Right cardiac atrium (tissue), 5 donors: ENCODE data around the gene AFMID. TPM values are rescaled to one million over a fixed set of nuclear protein-coding genes. Genes with fewer than 3 reads are reported as not detected.

Experiments used
- ATAC-seq, 2 donors: fragments of 200-7000 bp; cut with Tn5 transposase; one replicate each; pipeline versions ENCODE4 v1.8.0 to v1.9.1; 2020; ENCODE audit warnings: moderate library complexity in 2 of 2, mild to moderate bottlenecking in 1 of 2
- DNase-seq, 3 donors: peaks; one replicate each; pipeline ENCODE4 v3.0.0-alpha.2; 2020
- H3K27ac ChIP-seq: one replicate; pipeline ENCODE4 v1.5.1; 2013; ENCODE audit warnings: mild to moderate bottlenecking, low read length, control low read depth, moderate library complexity
- H3K27me3 ChIP-seq: one replicate; pipeline ENCODE4 v1.6.1; 2013; ENCODE audit not compliant: control insufficient read depth, insufficient read depth
- H3K4me1 ChIP-seq: one replicate; pipeline ENCODE4 v1.6.1; 2013; ENCODE audit warnings: low read length; ENCODE audit not compliant: control insufficient read depth, insufficient read depth
- H3K4me3 ChIP-seq: one replicate; pipeline ENCODE4 v1.5.1; 2013; ENCODE audit warnings: low read length, control low read depth
- H3K9me3 ChIP-seq: one replicate; pipeline ENCODE4 v1.6.1; 2013; ENCODE audit warnings: low read length; ENCODE audit not compliant: control insufficient read depth
- WGBS: extraction: QIAGEN DNeasy Blood & Tissue Kit; methylation state at CpG from one replicate; pipeline ENCODE4 v1.1.7; 2013; 5-methylcytosine and 5-hydroxymethylcytosine counted together
- intact Hi-C, 4 donors: fragments of 100-400 bp; cut with DNase I; formaldehyde crosslinking; loops; one replicate each; pipeline versions ENCODE4 v1.11.0 to v1.14.0; 2022 to 2023
- polyA plus RNA-seq: library from polyadenylated mRNA; stranded (reverse); fragments of 200-250 nt; gene quantifications from one replicate; pipeline ENCODE4 v1.2.3, GENCODE V29; 2013
- total RNA-seq, 4 donors: library from RNA; stranded (reverse); fragmentation: NEBNext Ultra II Directional; extraction: Animal tissue kit (Norgen Biotek cat#: 25700); gene quantifications; one replicate each; pipeline ENCODE4 v1.2.1, GENCODE V29; 2021
- donor health status: healthy with polysubstance abuse.
- donor health status: DM: no; HTN: yes; CAD: no.
- donor health status: DM: no; HTN: no; CAD: no.
- donor health status: DM: no; HTN: yes; CAD: no; lungs with severe emphysema.
- donor health status: DM: yes; HTN: yes; CAD: no.

AFMID gene
- total and polyA plus RNA-seq, 5 donors = 17.5 to 53.3 (median 30.6) TPM

DNA sequence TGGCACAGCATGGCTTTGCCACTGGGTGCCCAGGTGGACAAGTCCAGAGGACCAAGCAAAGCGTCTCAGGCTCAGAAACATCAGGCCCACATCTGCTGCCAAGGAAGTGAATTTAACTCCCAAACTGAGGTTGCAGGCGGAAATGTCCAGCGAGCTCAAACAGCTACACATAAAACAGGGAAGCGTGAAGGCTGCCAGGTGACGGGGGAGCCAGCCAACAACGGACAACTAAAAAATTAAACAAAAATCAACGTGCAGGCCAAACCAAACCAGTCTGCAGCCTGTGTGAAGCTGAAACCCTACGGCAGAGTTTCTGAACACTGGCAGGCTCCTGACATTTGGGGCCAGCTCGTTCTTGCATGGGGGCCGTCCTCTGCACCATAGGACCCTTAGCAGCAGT lies 2.8 kb upstream of the AFMID start:
- Histone ChIP-seq H3K27me3 (no peaks in the 10 kb centered on the region), H3K4me3 (no peak overlapping the region), H3K9me3 (no peaks in the 10 kb centered on the region), H3K27ac (no peak overlapping the region), H3K4me1 (no peaks in the 10 kb centered on the region)
- WGBS = 82% methylated on average over 10 of the region's 10 CpGs
- DNase-seq (no peak), ATAC-seq (no peak)
- intact Hi-C loops = loop anchor here in 1 of 4 donors (5.0 kb wide), 1 partner anchor 77 kb away; no protein-coding TSS in a partner anchor

DNA sequence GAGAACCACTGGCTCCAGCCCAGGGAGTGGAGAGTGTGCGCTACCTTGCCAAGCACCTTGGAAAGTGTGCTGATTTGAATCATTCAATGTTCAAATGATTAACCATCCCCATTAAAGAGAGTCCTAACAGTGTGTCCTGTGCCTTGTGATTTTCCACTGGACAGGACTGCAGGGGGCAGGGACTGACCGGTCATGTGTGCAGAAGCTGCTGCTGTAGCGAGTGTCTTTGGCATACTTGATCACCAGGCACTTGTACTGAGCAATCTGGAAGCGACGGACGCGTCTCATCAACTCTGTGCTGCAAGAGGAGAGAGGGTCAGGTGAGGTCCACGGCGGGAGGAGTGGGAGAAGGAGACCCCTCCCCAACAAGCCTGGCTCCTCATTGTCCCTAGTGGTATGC lies 2.3 kb upstream of the AFMID start:
- Histone ChIP-seq H3K27me3 (no peaks in the 10 kb centered on the region), H3K27ac (no peak overlapping the region), H3K4me1 (no peaks in the 10 kb centered on the region), H3K4me3 (no peak overlapping the region), H3K9me3 (no peaks in the 10 kb centered on the region)
- ATAC-seq = no peak
- WGBS = 73% methylated on average over 9 of the region's 9 CpGs
- intact Hi-C loops = loop anchor here in 1 of 4 donors (5.0 kb wide), 1 partner anchor 78 kb away; no protein-coding TSS in a partner anchor
- DNase-seq = no peak

DNA sequence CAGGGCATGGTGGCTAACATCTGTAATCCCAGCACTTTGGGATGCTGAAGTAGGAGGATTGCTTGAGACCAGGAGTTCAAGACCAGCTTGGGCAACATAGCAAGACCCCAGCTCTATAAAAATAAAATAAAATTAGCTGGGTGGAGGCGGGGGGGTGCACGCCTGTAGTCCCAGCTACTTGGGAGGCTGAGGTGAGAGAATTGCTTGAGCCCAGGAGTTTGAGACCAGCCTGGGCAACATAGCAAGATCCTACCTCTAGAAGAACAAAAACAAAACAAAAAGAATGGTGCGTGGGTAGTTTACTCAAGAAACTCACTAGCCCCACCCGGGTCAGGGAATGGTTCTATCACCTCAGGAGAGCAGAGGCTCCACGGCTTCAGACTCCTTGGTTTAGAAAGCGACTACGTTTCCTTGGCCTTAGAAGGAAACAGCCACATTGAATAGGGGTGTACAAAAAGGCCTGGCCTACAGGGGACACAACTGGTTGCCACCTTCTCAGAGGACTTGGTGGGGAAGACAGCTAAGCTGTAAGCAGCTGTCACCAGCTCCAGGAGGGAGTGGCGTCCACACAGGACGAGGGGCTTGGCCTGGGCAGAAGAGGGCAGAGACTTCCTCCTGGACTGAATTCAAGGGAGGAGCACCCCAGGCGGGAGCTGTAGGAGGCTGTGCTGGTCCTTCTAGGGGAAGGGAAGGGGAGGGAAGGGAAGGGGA lies 1.0 kb upstream of the AFMID start:
- Histone ChIP-seq H3K4me1 (no peaks in the 10 kb centered on the region), H3K4me3 (no peak overlapping the region), H3K27me3 (no peaks in the 10 kb centered on the region), H3K27ac (peak overlapping the region; percentile 50), H3K9me3 (no peaks in the 10 kb centered on the region)
- DNase-seq (peak; percentile 57 to 80 (median 72)), ATAC-seq (peak; percentile 42 to 73)
- 50% methylated on average over 10 of the region's 10 CpGs for WGBS
- intact Hi-C loops = no loop called here

DNA sequence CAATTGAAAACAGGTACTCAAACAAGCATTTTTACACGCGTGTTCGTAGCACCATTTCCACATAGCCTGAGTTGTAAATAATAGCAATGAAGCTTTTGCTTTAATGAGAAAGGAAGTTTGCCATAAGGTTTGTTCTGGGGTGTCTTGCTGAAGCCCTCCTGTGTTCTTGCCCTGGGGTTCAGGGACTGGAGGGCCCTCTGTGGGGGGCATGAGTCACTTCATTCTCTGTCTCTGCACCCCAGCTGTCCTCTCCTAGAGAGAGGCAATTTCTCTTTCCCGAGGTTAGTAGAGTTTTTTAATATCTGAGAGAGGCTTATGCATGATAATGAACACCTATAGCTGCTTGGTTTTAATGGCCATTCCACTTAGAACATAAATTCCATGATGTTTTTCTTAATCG lies 9.6 kb downstream of the AFMID start:
- Histone ChIP-seq H3K27me3 (no peaks in the 10 kb centered on the region), H3K9me3 (no peaks in the 10 kb centered on the region), H3K4me3 (no peak overlapping the region), H3K27ac (no peak overlapping the region), H3K4me1 (no peaks in the 10 kb centered on the region)
- intact Hi-C loops = no loop called here
- WGBS = 87% methylated on average over 5 of the region's 5 CpGs
- ATAC-seq (no peak), DNase-seq (peak in 1 of 3 donors; percentile 4)

DNA sequence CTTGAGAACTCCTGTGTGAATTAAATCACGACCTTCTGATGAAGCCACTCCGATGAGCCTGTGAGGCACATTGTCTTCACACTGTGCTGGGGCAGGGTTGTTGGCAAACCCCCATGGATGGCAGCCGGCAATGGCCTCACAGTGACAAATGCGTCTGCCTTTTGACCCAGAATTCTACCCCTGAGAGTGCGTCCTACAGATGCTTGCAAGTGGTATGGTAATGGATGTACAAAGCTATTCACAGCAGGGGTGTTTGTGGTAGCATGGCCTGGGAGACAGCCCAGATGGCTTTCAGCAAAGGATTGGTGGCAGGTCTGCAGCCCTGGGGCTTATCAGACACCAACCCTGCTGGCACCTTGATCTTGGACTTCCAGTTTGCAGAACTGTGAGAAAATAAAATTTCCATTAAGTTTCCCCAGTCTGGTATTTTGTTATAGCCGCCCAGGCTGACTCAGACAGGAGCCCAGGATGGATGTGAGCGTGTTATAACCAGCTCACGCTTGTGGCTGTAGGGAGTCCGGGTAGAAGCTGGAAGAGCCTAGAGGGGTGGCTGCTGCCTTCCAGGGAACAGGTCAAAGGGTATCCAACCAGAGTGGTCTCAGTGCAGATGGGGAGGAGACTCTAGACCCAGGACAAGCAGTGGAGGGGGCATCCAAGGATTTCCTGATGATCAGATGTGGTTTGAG lies 10.1 kb downstream of the AFMID start:
- DNase-seq (peak in 2 of 3 donors; percentile 30 to 60), ATAC-seq (peak; percentile 23 to 62)
- WGBS = 75% methylated on average over 9 of the region's 9 CpGs
- intact Hi-C loops = no loop called here
- no peak overlapping the region for H3K27ac ChIP-seq
- H3K4me3 ChIP-seq = no peak overlapping the region
- no peaks in the 10 kb centered on the region for H3K4me1 ChIP-seq
- no peaks in the 10 kb centered on the region for H3K9me3 ChIP-seq
- H3K27me3 ChIP-seq = no peaks in the 10 kb centered on the region

DNA sequence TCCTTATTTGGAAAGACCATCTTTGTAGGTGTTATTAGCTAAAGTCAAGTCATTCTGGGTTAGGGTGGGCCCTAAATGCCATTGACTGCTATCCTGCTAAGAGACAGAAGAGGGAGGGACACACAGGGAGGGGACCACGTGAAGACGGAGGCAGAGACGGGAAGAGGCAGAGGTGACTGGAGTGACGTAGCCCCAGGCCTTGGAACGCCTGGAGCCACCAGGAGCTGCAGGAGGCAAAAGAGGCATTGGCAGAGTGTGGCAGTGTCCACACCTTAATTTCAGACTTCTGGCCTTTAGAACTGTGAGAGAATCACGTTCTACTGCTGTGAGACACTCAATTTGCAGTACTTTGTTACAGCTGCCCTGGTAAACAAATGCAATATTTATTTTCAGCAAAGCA lies 13.3 kb downstream of the AFMID start:
- intact Hi-C loops = no loop called here
- H3K4me1 ChIP-seq = no peaks in the 10 kb centered on the region
- no peak overlapping the region for H3K27ac ChIP-seq
- no peak overlapping the region for H3K4me3 ChIP-seq
- ATAC-seq = no peak
- H3K27me3 ChIP-seq = no peaks in the 10 kb centered on the region
- DNase-seq = peak in 1 of 3 donors; percentile 10
- no peaks in the 10 kb centered on the region for H3K9me3 ChIP-seq
- 91% methylated on average over 6 of the region's 6 CpGs for WGBS

DNA sequence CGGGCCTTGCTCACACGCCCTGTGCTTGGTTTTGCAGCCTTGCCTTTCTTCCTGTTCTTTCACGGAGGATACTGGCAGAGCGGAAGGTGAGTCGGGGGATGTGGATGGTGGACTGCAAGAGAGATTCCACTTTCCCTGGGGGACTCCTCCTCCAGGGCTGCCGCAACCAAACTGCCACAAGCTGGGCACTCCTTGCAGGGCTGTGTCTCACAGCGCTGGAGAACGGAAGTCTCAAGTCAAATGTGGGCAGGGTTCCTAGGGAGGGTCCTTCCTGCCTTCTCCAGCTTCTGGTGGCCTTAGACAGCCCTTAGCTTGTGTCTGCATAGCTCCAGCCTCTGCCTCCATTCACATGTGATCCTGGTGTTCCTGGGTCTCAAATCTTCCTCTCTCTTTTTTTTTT lies 15.5 kb downstream of the AFMID start:
- no peaks in the 10 kb centered on the region for H3K9me3 ChIP-seq
- ATAC-seq (peak; percentile 9 to 75), DNase-seq (peak in 1 of 3 donors; percentile 54)
- no peaks in the 10 kb centered on the region for H3K4me1 ChIP-seq
- WGBS = 83% methylated on average over 8 of the region's 8 CpGs
- H3K27ac ChIP-seq = peak overlapping the region; percentile 47
- H3K4me3 ChIP-seq = no peak overlapping the region
- intact Hi-C loops = no loop called here
- no peaks in the 10 kb centered on the region for H3K27me3 ChIP-seq

DNA sequence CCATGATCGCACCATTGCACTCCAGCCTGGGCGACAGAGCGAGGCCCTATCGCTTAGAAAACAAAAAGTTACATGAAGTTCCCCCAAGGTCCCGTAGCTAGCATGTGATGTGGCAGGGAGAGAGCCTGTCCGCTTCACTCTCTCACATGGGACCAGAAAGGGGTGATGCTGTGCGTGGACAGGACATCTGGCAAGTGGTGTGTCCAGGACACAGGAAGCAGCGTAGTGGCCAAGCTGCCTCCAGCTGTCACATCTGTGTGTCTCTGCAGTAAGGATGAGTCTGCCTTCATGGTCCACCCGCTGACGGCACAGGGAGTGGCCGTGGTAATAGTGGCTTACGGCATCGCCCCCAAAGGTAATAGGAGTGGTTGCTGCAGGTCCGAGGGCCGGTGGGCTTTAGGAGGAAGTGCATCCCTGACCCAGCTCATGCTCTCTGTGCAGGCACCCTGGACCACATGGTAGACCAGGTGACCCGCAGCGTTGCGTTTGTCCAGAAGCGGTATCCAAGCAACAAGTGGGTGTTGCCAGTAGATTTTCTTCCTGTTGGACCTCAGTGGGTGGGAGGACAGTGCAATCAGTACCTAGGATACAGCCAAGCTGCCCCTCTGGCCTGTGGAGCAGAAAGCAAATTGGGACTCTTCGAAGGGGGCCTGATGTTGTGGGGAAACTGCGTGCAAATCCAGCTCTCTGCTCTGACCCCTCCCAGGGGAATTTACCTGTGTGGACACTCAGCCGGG lies 17.4 kb downstream of the AFMID start:
- Histone ChIP-seq H3K4me3 (no peak overlapping the region), H3K27me3 (no peaks in the 10 kb centered on the region), H3K9me3 (no peaks in the 10 kb centered on the region), H3K27ac (no peak overlapping the region), H3K4me1 (no peaks in the 10 kb centered on the region)
- no peak for ATAC-seq
- intact Hi-C loops = no loop called here
- peak in 1 of 3 donors; percentile 9 for DNase-seq
- WGBS = 93% methylated on average over 22 of the region's 22 CpGs

DNA sequence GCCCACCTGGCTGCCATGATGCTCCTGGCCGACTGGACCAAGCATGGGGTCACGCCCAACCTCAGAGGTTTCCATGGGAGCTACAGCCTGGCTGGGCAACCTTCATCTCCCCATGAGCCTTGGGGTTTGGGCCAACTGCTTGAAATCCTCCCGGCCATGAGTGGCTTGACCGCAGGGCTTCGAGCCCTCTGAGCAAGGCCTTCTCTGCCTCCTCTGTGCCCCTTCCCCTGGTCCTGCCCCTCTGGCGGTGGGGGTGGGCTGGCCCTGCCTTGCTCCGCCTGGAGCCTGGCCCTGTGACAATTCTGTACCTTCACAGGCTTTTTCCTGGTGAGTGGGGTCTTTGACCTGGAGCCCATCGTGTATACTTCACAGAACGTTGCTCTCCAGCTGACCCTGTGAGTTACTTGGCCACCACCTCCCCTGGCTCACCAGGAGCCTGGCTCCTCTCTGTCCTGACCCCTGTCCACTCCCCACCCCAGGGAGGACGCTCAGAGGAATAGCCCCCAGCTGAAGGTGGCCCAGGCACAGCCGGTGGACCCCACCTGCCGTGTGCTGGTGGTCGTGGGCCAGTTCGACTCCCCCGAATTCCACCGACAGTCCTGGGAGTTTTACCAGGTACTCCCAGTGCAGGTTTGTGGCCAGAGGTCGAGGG lies 18.1 kb downstream of the AFMID start:
- intact Hi-C loops = no loop called here
- ATAC-seq (peak in 1 of 2 donors; percentile 25), DNase-seq (peak in 1 of 3 donors; percentile 40)
- Histone ChIP-seq H3K9me3 (no peaks in the 10 kb centered on the region), H3K27me3 (no peaks in the 10 kb centered on the region), H3K27ac (no peak overlapping the region), H3K4me3 (no peak overlapping the region), H3K4me1 (no peaks in the 10 kb centered on the region)
- WGBS = 89% methylated on average over 17 of the region's 17 CpGs

DNA sequence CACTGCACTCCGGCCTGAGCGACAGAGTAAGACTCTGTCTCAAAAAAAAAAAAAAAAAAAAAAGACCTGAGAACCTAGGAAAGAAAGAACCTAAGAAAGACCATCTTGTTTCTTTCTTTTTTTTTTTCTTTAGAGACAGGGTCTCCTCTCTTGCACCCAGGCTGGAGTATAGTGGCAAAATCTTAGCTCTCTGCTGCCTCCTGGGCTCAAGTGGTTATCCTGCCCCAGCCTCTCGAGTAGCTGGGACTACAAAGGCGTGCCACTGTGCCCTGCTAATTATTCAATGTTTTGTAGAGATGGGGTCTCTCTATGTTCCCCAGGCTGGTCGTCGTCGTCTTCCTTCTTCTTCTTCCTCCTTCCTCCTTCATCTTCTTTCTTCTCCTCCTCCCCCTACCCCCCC lies 19.1 kb downstream of the AFMID start:
- WGBS = 71% methylated on average over 7 of the region's 7 CpGs
- ATAC-seq (no peak), DNase-seq (no peak)
- Histone ChIP-seq H3K4me1 (no peaks in the 10 kb centered on the region), H3K4me3 (no peak overlapping the region), H3K27me3 (no peaks in the 10 kb centered on the region), H3K27ac (no peak overlapping the region), H3K9me3 (no peaks in the 10 kb centered on the region)
- intact Hi-C loops = no loop called here
